B cell (primary cell): ENCODE data around the gene WARS2. TPM values are rescaled to one million over a fixed set of nuclear protein-coding genes. Genes with fewer than 3 reads are reported as not detected.
"Not testable (repeated sequence)": the region's sequence is repeated elsewhere in the genome, so short reads cannot be mapped to it uniquely, and the experiment has no call there.

Experiments
- ATAC-seq: fragments of 200-7000 bp; cut with Tn5 transposase; one replicate; pipeline ENCODE4 v1.10.0; 2021; ENCODE audit warnings: low read depth, mild to moderate bottlenecking, moderate number of reproducible peaks, moderate library complexity
- CTCF ChIA-PET: fragments of 350-600 bp; sonication (Branson Sonifier 250); formaldehyde crosslinking; loops from one replicate; lab custom pipeline; 2021; ENCODE audit warnings: antibody characterized with exemption, inconsistent platforms; lab: Charles Lee
- POLR2A ChIA-PET: fragments of 350-600 bp; sonication (Branson Sonifier 250); formaldehyde crosslinking; loops from one replicate; lab custom pipeline; 2021; ENCODE audit warnings: antibody characterized with exemption; lab: Charles Lee
- DNase-seq: peaks from one replicate; pipeline ENCODE4 v3.0.0; 2013
- H2AFZ ChIP-seq: 2 replicates; pipeline ENCODE4 v1.6.1; 2012; ENCODE audit warnings: mild to moderate bottlenecking, low read depth, low read length; ENCODE audit not compliant: insufficient read depth, poor library complexity, severe bottlenecking
- H3K27ac ChIP-seq, 2 donors: 1 replicate in 1 of 2; 2 replicates in 1 of 2; pipeline ENCODE4 v1.5.1; 2012 to 2013; ENCODE audit warnings: low read length in 2 of 2, mild to moderate bottlenecking in 2 of 2, moderate library complexity in 1 of 2
- H3K27me3 ChIP-seq, 4 experiments: fragments of 200-600 bp in 1 of 4; sonication (generic) in 1 of 4; replicated peaks in 1 of 4; 1 replicate in 2 of 4; 2 replicates in 2 of 4; pipeline versions ENCODE4 v1.6.1 to v1.7.0; 2013 to 2016; ENCODE audit warnings: low read length in 3 of 4, mild to moderate bottlenecking in 2 of 4, mixed read lengths in 1 of 4, moderate library complexity in 1 of 4; ENCODE audit not compliant: insufficient read depth in 4 of 4, control insufficient read depth in 3 of 4; ENCODE audit errors: control extremely low read depth in 1 of 4
- H3K36me3 ChIP-seq, 2 experiments: replicated peaks in 1 of 2; 1 replicate in 1 of 2; 2 replicates in 1 of 2; pipeline versions ENCODE4 v1.6.1 to v1.7.1; 2013; ENCODE audit warnings: low read length in 1 of 2; ENCODE audit not compliant: insufficient read depth in 2 of 2, control insufficient read depth in 1 of 2; ENCODE audit errors: control extremely low read depth in 1 of 2, extremely low read depth in 1 of 2
- H3K4me1 ChIP-seq, 2 donors: fragments of 200-600 bp in 1 of 2; sonication (generic) in 1 of 2; 1 replicate in 1 of 2; 2 replicates in 1 of 2; pipeline versions ENCODE4 v1.5.1 to v1.6.1; 2013 to 2017; ENCODE audit warnings: low read length in 2 of 2; ENCODE audit not compliant: control insufficient read depth in 2 of 2, insufficient read depth in 2 of 2
- H3K4me2 ChIP-seq: replicated peaks from 2 replicates; pipeline ENCODE3; 2012; ENCODE audit warnings: mild to moderate bottlenecking, low read depth, low read length; ENCODE audit not compliant: poor library complexity, severe bottlenecking
- H3K4me3 ChIP-seq, 5 experiments: fragments of 200-600 bp in 1 of 5; sonication (generic) in 1 of 5; 1 replicate in 3 of 5; 2 replicates in 2 of 5; pipeline versions ENCODE4 v1.5.1 to v1.7.0; 2011 to 2016; ENCODE audit warnings: low read length in 4 of 5, mild to moderate bottlenecking in 4 of 5, low read depth in 2 of 5, control low read depth in 1 of 5, moderate library complexity in 1 of 5; ENCODE audit not compliant: insufficient read depth in 1 of 5; ENCODE audit errors: control extremely low read depth in 1 of 5, extremely low read depth in 1 of 5
- H3K79me2 ChIP-seq: fragments of 200-600 bp; sonication (generic); one replicate; pipeline ENCODE4 v1.6.0; 2016; ENCODE audit warnings: low read length; ENCODE audit not compliant: control insufficient read depth, insufficient read depth
- H3K9ac ChIP-seq: fragments of 200-600 bp; sonication (generic); 2 replicates; pipeline ENCODE4 v1.6.1; 2017; ENCODE audit warnings: mild to moderate bottlenecking, low read length, moderate library complexity
- H3K9me3 ChIP-seq, 3 donors: one replicate each; pipeline versions ENCODE4 v1.6.1 to v1.7.1; 2013; ENCODE audit warnings: low read length in 2 of 3; ENCODE audit not compliant: control insufficient read depth in 2 of 3, insufficient read depth in 1 of 3; ENCODE audit errors: control extremely low read depth in 1 of 3
- H4K20me1 ChIP-seq: 2 replicates; pipeline ENCODE4 v1.6.0; 2012; ENCODE audit warnings: mild to moderate bottlenecking, low read length; ENCODE audit not compliant: insufficient read depth, control insufficient read depth, poor library complexity, severe bottlenecking
- H3K27ac Mint-ChIP-seq: one replicate; pipeline ENCODE4 v1.8.0; 2021; ENCODE audit warnings: mixed read lengths
- H3K27me3 Mint-ChIP-seq: one replicate; pipeline ENCODE4 v1.8.0; 2021; ENCODE audit warnings: mixed read lengths
- H3K4me1 Mint-ChIP-seq: one replicate; pipeline ENCODE4 v1.8.0; 2021; ENCODE audit warnings: mixed read lengths
- H3K4me3 Mint-ChIP-seq: one replicate; pipeline ENCODE4 v1.8.0; 2021; ENCODE audit warnings: mixed read lengths
- H3K9me3 Mint-ChIP-seq: one replicate; pipeline ENCODE4 v1.8.0; 2022; ENCODE audit warnings: mixed read lengths; ENCODE audit not compliant: insufficient read depth
- CTCF ChIP-seq: fragments of 200-600 bp; IDR thresholded peaks from one replicate; pipeline ENCODE4 v1.8.0; 2022; ENCODE audit warnings: antibody characterized with exemption, mild to moderate bottlenecking
- EZH2 ChIP-seq: IDR thresholded peaks from 2 replicates; pipeline ENCODE4 v1.6.1; 2012; ENCODE audit warnings: borderline replicate concordance, low read depth, mild to moderate bottlenecking, moderate library complexity, low read length; ENCODE audit not compliant: insufficient read depth, poor library complexity, severe bottlenecking
- WGBS: methylation state at CpG from one replicate; pipeline ENCODE4 v1.1.5; 2013; ENCODE audit warnings: missing lambda C conversion rate; ENCODE audit not compliant: insufficient coverage; 5-methylcytosine and 5-hydroxymethylcytosine counted together
- intact Hi-C: fragments of 100-400 bp; cut with micrococcal nuclease; formaldehyde crosslinking; loops from one replicate; pipeline ENCODE4 v1.10.0; 2022
- polyA plus RNA-seq: library from polyadenylated mRNA; depleted of rRNA; stranded (reverse); fragments of >200 nt; gene quantifications from 2 replicates; pipeline ENCODE4 v1.2.3, GENCODE V29; 2012
- total RNA-seq, 2 donors: library from RNA; stranded (reverse); fragments of 120-200 nt in 1 of 2; gene quantifications; 1 replicate in 1 of 2; 2 replicates in 1 of 2; pipeline versions ENCODE4 v1.2.3 to v1.2.4, GENCODE V29; 2013 to 2022

The WARS2 gene
- total and polyA plus RNA-seq, 2 donors (not counting 1 experiment from before 2014, with no cell fraction given), result 4.2 to 14.3 TPM

- POLR2A ChIA-PET, result no interaction called here
Observed at GRCh38 chr1:119179051-119179450, 38.6 kb upstream of the WARS2 start.

GRCh38 chr1:119172927-119173326 is 32.5 kb upstream of the WARS2 start:
- intact Hi-C loops, H3K36me3 ChIP-seq, H3K4me3 Mint-ChIP-seq, H3K9me3 Mint-ChIP-seq, H3K79me2 ChIP-seq, H3K27ac Mint-ChIP-seq, ATAC-seq, H3K4me3 ChIP-seq, H3K9ac ChIP-seq, H3K27me3 Mint-ChIP-seq, CTCF ChIA-PET, DNase-seq, H3K4me2 ChIP-seq, POLR2A ChIA-PET, H3K4me1 Mint-ChIP-seq, H3K9me3 ChIP-seq, H2AFZ ChIP-seq, H4K20me1 ChIP-seq, H3K4me1 ChIP-seq, H3K27ac ChIP-seq, H3K27me3 ChIP-seq: not testable (repeated sequence)
- WGBS, result 95% methylated on average over 6 of the region's 10 CpGs

More at GRCh38 chr1:119179051-119179450, 38.6 kb upstream of the WARS2 start:
- H3K27me3 ChIP-seq, result no peaks in the 10 kb centered on the region
- 95% methylated on average over 21 of the region's 22 CpGs for WGBS
- Mint-ChIP-seq H3K27me3 (no peaks in the 10 kb centered on the region), H3K27ac (no peak overlapping the region), H3K9me3 (peaks cover 5% of the 10 kb centered on the region), H3K4me1 (no peaks in the 10 kb centered on the region), H3K4me3 (no peak overlapping the region)
- intact Hi-C loops, result no loop called here
- H3K4me1 ChIP-seq, result no peaks in the 10 kb centered on the region
- H3K9me3 ChIP-seq, result peaks cover 0 to 11% (median 0%) of the 10 kb centered on the region in 3 donors
- H2AFZ ChIP-seq, result no peak overlapping the region
- H3K27ac ChIP-seq, result no peak overlapping the region
- no peaks in the 10 kb centered on the region for H3K36me3 ChIP-seq
- H4K20me1 ChIP-seq, result no peaks in the 10 kb centered on the region
- DNase-seq (no peak), ATAC-seq (no peak)
- no peak overlapping the region for H3K4me2 ChIP-seq
- H3K4me3 ChIP-seq, result no peak overlapping the region
- no peaks in the 10 kb centered on the region for H3K79me2 ChIP-seq
- no peak overlapping the region for H3K9ac ChIP-seq
- TF ChIP-seq CTCF, result no peak
- TF ChIP-seq EZH2, result no peak
- CTCF ChIA-PET, result no interaction called here

GRCh38 chr1:119171381-119172010 is 31.0 kb upstream of the WARS2 start:
- H4K20me1 ChIP-seq, DNase-seq, H2AFZ ChIP-seq, CTCF ChIA-PET, H3K9me3 ChIP-seq, H3K9ac ChIP-seq, H3K9me3 Mint-ChIP-seq, H3K27me3 ChIP-seq, H3K27ac Mint-ChIP-seq, H3K27ac ChIP-seq, intact Hi-C loops, H3K4me3 ChIP-seq, H3K79me2 ChIP-seq, H3K36me3 ChIP-seq, H3K4me2 ChIP-seq, H3K4me3 Mint-ChIP-seq, POLR2A ChIA-PET, H3K27me3 Mint-ChIP-seq, ATAC-seq, H3K4me1 ChIP-seq, H3K4me1 Mint-ChIP-seq: not testable (repeated sequence)
- 95% methylated on average over 31 of the region's 34 CpGs for WGBS
